MCF 10A (cell line): Measurements from ENCODE around the gene CSH1. TPM values are rescaled to one million over a fixed set of nuclear protein-coding genes. Genes with fewer than 3 reads are reported as not detected.
"Not testable (repeated sequence)": the region's sequence is repeated elsewhere in the genome, so short reads cannot be mapped to it uniquely, and the experiment has no call there.

Experiments used
- Bru-seq: library from RNA; stranded (reverse); fragments of 400-500 nt; gene quantifications from one replicate; lab custom pipeline; 2021; lab: Mats Ljungman, UMichigan
- BruChase-seq, 2 experiments: library from RNA; stranded (reverse); fragments of 400-500 nt; gene quantifications; one replicate each; lab custom pipeline; 2021; lab: Mats Ljungman, UMichigan
- BruUV-seq: library from RNA; stranded (reverse); fragments of 400-500 nt; replicated peaks from 2 replicates; lab custom pipeline; 2021; lab: Mats Ljungman, UMichigan
- CTCF ChIA-PET: fragments of 300-600 bp; sonication (Branson Sonifier 250); formaldehyde crosslinking; extraction: SDS; loops from one replicate; lab custom pipeline; 2021; ENCODE audit warnings: antibody characterized with exemption, inconsistent platforms; lab: Yijun Ruan, JAX
- POLR2A ChIA-PET: fragments of 300-600, 350-650 bp; sonication (Branson Sonifier 250); formaldehyde crosslinking; extraction: SDS; loops from one replicate; lab custom pipeline; 2020; ENCODE audit warnings: antibody characterized with exemption, inconsistent platforms; lab: Yijun Ruan, JAX
- DNase-seq: peaks from one replicate; pipeline ENCODE4 v3.0.0-alpha.2; 2018; ENCODE audit not compliant: unreplicated experiment
- H3K27ac Mint-ChIP-seq: one replicate; pipeline ENCODE4 v1.8.0; 2022; ENCODE audit warnings: mild to moderate bottlenecking, low read depth, mixed read lengths; ENCODE audit not compliant: unreplicated experiment
- H3K27me3 Mint-ChIP-seq: one replicate; pipeline ENCODE4 v1.8.0; 2022; ENCODE audit warnings: mixed read lengths; ENCODE audit not compliant: insufficient read depth, unreplicated experiment
- H3K36me3 Mint-ChIP-seq: one replicate; pipeline ENCODE4 v1.8.0; 2022; ENCODE audit warnings: mild to moderate bottlenecking, moderate library complexity, mixed read lengths; ENCODE audit not compliant: insufficient read depth, unreplicated experiment
- H3K4me1 Mint-ChIP-seq: one replicate; pipeline ENCODE4 v1.8.0; 2022; ENCODE audit warnings: mixed read lengths; ENCODE audit not compliant: insufficient read depth, unreplicated experiment
- H3K4me3 Mint-ChIP-seq: one replicate; pipeline ENCODE4 v1.8.0; 2022; ENCODE audit warnings: mild to moderate bottlenecking, moderate library complexity, mixed read lengths; ENCODE audit not compliant: unreplicated experiment
- H3K9me3 Mint-ChIP-seq: one replicate; pipeline ENCODE4 v1.8.0; 2022; ENCODE audit warnings: mixed read lengths; ENCODE audit not compliant: unreplicated experiment
- CTCF ChIP-seq: fragments of 200-600 bp; IDR thresholded peaks from one replicate; pipeline ENCODE4 v1.8.0; 2022; ENCODE audit warnings: antibody characterized with exemption, mild to moderate bottlenecking; ENCODE audit not compliant: unreplicated experiment
- intact Hi-C: fragments of 100-400 bp; cut with micrococcal nuclease; formaldehyde crosslinking; loops from 2 replicates; pipeline ENCODE4 v1.14.1; 2022
- long read RNA-seq: library from polyadenylated mRNA; stranded (forward); transcript quantifications from one replicate; pipeline ENCODE4 v2.0.0, GENCODE V29; 2022
- total RNA-seq: library from RNA; stranded (reverse); gene quantifications from 2 replicates; pipeline ENCODE4 v1.2.3, GENCODE V29; 2022

The CSH1 gene
- not detected in 2 replicates for total RNA-seq
- not detected for Bru-seq, nascent RNA
- BruChase-seq, experiment 1, labeled RNA remaining after a 6-hour chase = not detected
- BruChase-seq, experiment 2, labeled RNA remaining after a 2-hour chase = not detected
- long read RNA-seq = 0 reads

- H3K27ac Mint-ChIP-seq, CTCF ChIA-PET, H3K4me3 Mint-ChIP-seq, H3K4me1 Mint-ChIP-seq, H3K36me3 Mint-ChIP-seq, DNase-seq, H3K9me3 Mint-ChIP-seq, BruUV-seq, intact Hi-C loops: not testable (repeated sequence)
- H3K27me3 Mint-ChIP-seq = peaks cover 46% of the 10 kb centered on the region
- POLR2A ChIA-PET = interaction anchor here (0.7 kb wide), 1 partner anchor 386 kb away, joined by 3 read pairs; no protein-coding TSS in a partner anchor
Measured at GRCh38 chr17:63896524-63897354, at the start of gene CSH1. Gene CSH1 (minus strand): TSS chr17:63896574. CDS start chr17:63896511, 63 bp downstream.

- DNase-seq = no peak
- Mint-ChIP-seq H3K27me3 (no peaks in the 10 kb centered on the region), H3K4me1 (no peaks in the 10 kb centered on the region), H3K27ac (no peak overlapping the region), H3K36me3 (no peaks in the 10 kb centered on the region), H3K9me3 (no peaks in the 10 kb centered on the region), H3K4me3 (no peak overlapping the region)
- intact Hi-C loops = loop anchor here (5.0 kb wide), 1 partner anchor 34 kb away; the partner anchor contains the start of gene CSHL1
- CTCF ChIA-PET = interaction anchor here (0.6 to 2.1 kb wide), 21 partner anchors 10 to 1135 kb away, joined by 3 to 16 read pairs (median 3); partner anchors contain the start of genes CSHL1 and GH1
- TF ChIP-seq CTCF = no peak
- no TSS peak for BruUV-seq
- POLR2A ChIA-PET = no interaction called here
Measured at GRCh38 chr17:63945784-63946439, 49.5 kb upstream of the CSH1 start.

GRCh38 chr17:63944736-63945499 lies 48.5 kb upstream of the CSH1 start:
- H3K4me3 Mint-ChIP-seq = no peak overlapping the region
- BruUV-seq = no TSS peak
- H3K36me3 Mint-ChIP-seq = no peaks in the 10 kb centered on the region
- ChIA-PET CTCF (interaction anchor here (1.3 to 2.1 kb wide), 4 partner anchors 29 to 34 kb away, joined by 3 to 14 read pairs (median 4); partner anchors contain the start of gene CSHL1), POLR2A (no interaction called here)
- no peaks in the 10 kb centered on the region for H3K4me1 Mint-ChIP-seq
- TF ChIP-seq CTCF = no peak
- no peaks in the 10 kb centered on the region for H3K9me3 Mint-ChIP-seq
- H3K27ac Mint-ChIP-seq = no peak overlapping the region
- no peaks in the 10 kb centered on the region for H3K27me3 Mint-ChIP-seq
- intact Hi-C loops = loop anchor here (5.0 kb wide), 1 partner anchor 33 kb away; the partner anchor contains the start of gene CSHL1
- no peak for DNase-seq

- POLR2A ChIA-PET = no interaction called here
- DNase-seq = no peak
- intact Hi-C loops = no loop called here
- peak; percentile 10 for TF ChIP-seq CTCF
- Mint-ChIP-seq H3K4me1 (no peaks in the 10 kb centered on the region), H3K27me3 (no peaks in the 10 kb centered on the region), H3K36me3 (no peaks in the 10 kb centered on the region), H3K4me3 (no peak overlapping the region), H3K27ac (no peak overlapping the region), H3K9me3 (no peaks in the 10 kb centered on the region)
- no TSS peak for BruUV-seq
- CTCF ChIA-PET = interaction anchor here (0.7 to 1.8 kb wide), 3 partner anchors 32 to 241 kb away, joined by 3 to 4 read pairs (median 3); no protein-coding TSS in a partner anchor
Measured at GRCh38 chr17:63943745-63944144, 47.4 kb upstream of the CSH1 start.
